Measurements from ENCODE around the gene CCDC88C. TPM values are rescaled to one million over a fixed set of nuclear protein-coding genes. Genes with fewer than 3 reads are reported as not detected.
A peak's percentile ranks its signal among the peaks of the same experiment; 100 is the strongest.

Gene CCDC88C
- total RNA-seq, 2 experiments from 2014 or later: 73.7 to 82.8 TPM

GRCh38 chr14:91284791-91285548, 132.7 kb downstream of the CCDC88C start:
- no peak for ATAC-seq
- H3K27ac Mint-ChIP-seq: peak overlapping the region; percentile 66
- DNase-seq: no peak
- intact Hi-C loops (cut with DNase I, micrococcal nuclease): no loop called here
- H3K4me3 Mint-ChIP-seq: no peak overlapping the region
- ChIA-PET CTCF (interaction anchor here (0.6 to 10.0 kb wide), 15 partner anchors 8 to 437 kb away, joined by 3 to 253 read pairs (median 4); no protein-coding TSS in a partner anchor), POLR2A (interaction anchor here (0.5 kb wide), 1 partner anchor 11 kb away, joined by 3 read pairs; no protein-coding TSS in a partner anchor)
- H3K4me1 Mint-ChIP-seq: peaks cover 13% of the 10 kb centered on the region
- peaks cover 69% of the 10 kb centered on the region for H3K36me3 Mint-ChIP-seq (ENCODE audit: low read depth)
- H3K9me3 Mint-ChIP-seq (ENCODE audit: low read depth): no peaks in the 10 kb centered on the region
- H3K27me3 Mint-ChIP-seq: no peaks in the 10 kb centered on the region

DNA sequence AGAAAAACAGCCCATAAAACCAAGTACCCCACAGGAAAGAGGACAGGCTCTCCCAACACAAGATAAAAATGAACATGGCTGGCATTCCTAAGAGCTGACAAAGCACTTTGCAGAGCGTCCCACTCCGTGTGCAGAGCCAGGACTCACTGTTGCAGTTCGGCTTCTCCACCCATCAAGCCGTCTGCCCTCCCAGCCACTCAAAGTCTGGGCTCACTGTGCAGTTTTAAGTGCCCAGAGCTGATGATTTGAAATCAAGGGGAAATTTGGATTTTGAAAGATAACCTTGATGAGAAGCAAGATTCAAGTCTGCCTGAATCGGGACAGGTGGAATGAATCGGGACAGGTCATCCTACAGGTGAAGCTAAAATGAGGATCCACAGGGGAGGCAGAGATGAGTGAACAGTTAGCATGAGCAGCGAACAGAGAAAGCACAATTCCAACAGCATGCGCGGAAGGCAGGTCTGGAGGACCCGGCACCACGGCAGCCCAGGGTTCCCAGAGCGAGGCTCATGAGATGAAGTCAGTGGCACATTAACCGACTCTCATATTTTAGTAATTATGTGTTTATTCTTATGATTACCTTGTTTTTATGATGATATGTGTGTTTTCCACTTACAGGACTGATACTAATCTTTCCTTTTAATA, 133.4 kb downstream of the CCDC88C start:
- Mint-ChIP-seq H3K27ac (peak overlapping the region; percentile 73), H3K36me3 (ENCODE audit: low read depth) (peaks cover 67% of the 10 kb centered on the region), H3K4me3 (no peak overlapping the region), H3K9me3 (ENCODE audit: low read depth) (no peaks in the 10 kb centered on the region), H3K4me1 (peaks cover 13% of the 10 kb centered on the region), H3K27me3 (no peaks in the 10 kb centered on the region)
- DNase-seq: no peak
- ChIA-PET POLR2A (interaction anchor here (0.5 kb wide), 1 partner anchor 12 kb away, joined by 3 read pairs; no protein-coding TSS in a partner anchor), CTCF (interaction anchor here (0.7 to 10.0 kb wide), 4 partner anchors 35 to 436 kb away, joined by 3 to 253 read pairs (median 4); no protein-coding TSS in a partner anchor)
- intact Hi-C loops (cut with DNase I, micrococcal nuclease): no loop called here
- no peak for ATAC-seq

- Mint-ChIP-seq H3K36me3 (ENCODE audit: low read depth) (peaks cover 66% of the 10 kb centered on the region), H3K4me1 (peaks cover 13% of the 10 kb centered on the region), H3K27me3 (no peaks in the 10 kb centered on the region), H3K27ac (peak overlapping the region; percentile 73), H3K9me3 (ENCODE audit: low read depth) (no peaks in the 10 kb centered on the region), H3K4me3 (no peak overlapping the region)
- ChIA-PET POLR2A (no interaction called here), CTCF (interaction anchor here (0.6 to 10.0 kb wide), 4 partner anchors 34 to 381 kb away, joined by 3 to 253 read pairs (median 4); no protein-coding TSS in a partner anchor)
- intact Hi-C loops (cut with DNase I, micrococcal nuclease): no loop called here
- DNase-seq (no peak), ATAC-seq (no peak)
Observed at GRCh38 chr14:91283666-91284065, 134.0 kb downstream of the CCDC88C start.

DNA sequence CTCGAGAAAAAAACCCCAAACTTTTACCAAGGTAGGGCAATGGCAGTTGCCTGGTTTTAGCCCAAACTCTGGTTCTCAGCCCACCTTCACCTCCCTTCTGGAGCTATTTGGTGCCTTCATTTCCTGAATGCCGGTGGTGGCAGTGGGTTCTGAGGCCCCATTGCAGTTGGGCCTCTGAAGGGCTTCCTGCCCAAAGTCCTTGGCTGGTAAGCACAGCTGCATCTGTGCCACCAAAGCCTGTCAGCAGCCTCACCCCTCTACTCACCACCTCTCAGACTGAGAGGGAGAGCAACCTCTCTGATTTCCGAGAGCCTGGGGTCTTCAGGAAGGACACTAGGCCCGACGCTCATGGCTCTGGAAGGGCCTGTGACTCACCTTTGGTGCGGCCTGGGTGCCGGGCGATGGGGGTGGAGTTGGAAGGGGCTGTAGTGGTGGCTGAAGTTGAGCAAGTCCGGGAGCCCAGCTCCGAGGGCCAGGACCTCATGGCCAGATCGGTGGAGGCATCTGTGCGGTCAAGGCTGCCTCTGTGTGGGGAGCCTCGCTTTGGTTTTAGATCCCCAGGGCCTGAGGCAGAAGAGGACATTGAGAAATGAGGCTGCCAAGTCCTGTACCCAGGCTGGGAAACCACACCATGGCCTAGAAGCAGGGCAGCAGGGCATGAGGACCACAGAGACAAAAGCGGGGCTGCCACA, 134.5 kb downstream of the CCDC88C start:
- no peaks in the 10 kb centered on the region for H3K27me3 Mint-ChIP-seq
- H3K9me3 Mint-ChIP-seq (ENCODE audit: low read depth): no peaks in the 10 kb centered on the region
- H3K4me3 Mint-ChIP-seq: no peak overlapping the region
- CTCF ChIA-PET: interaction anchor here (0.6 to 10.0 kb wide), 3 partner anchors 106 to 380 kb away, joined by 3 to 253 read pairs (median 4); no protein-coding TSS in a partner anchor
- POLR2A ChIA-PET: no interaction called here
- peak overlapping the region; percentile 73 for H3K27ac Mint-ChIP-seq
- DNase-seq: no peak
- intact Hi-C loops (cut with DNase I, micrococcal nuclease): no loop called here
- H3K36me3 Mint-ChIP-seq (ENCODE audit: low read depth): peaks cover 65% of the 10 kb centered on the region
- no peak for ATAC-seq
- H3K4me1 Mint-ChIP-seq: peaks cover 13% of the 10 kb centered on the region

GRCh38 chr14:91281346-91281745, 136.3 kb downstream of the CCDC88C start:
- Mint-ChIP-seq H3K4me3 (no peak overlapping the region), H3K36me3 (ENCODE audit: low read depth) (peaks cover 70% of the 10 kb centered on the region), H3K27me3 (no peaks in the 10 kb centered on the region), H3K9me3 (ENCODE audit: low read depth) (no peaks in the 10 kb centered on the region), H3K4me1 (peaks cover 12% of the 10 kb centered on the region), H3K27ac (no peak overlapping the region)
- intact Hi-C loops (cut with DNase I, micrococcal nuclease): no loop called here
- ChIA-PET POLR2A (interaction anchor here (0.7 kb wide), 1 partner anchor 54 kb away, joined by 3 read pairs; no protein-coding TSS in a partner anchor), CTCF (interaction anchor here (0.8 to 1.8 kb wide), 3 partner anchors 8 to 108 kb away, joined by 4 to 9 read pairs (median 6); no protein-coding TSS in a partner anchor)
- DNase-seq (no peak), ATAC-seq (no peak)

- H3K27ac Mint-ChIP-seq: no peak overlapping the region
- no peaks in the 10 kb centered on the region for H3K27me3 Mint-ChIP-seq
- peaks cover 65% of the 10 kb centered on the region for H3K36me3 Mint-ChIP-seq (ENCODE audit: low read depth)
- intact Hi-C loops (cut with DNase I, micrococcal nuclease): no loop called here
- ChIA-PET CTCF (interaction anchor here (1.3 to 1.8 kb wide), 2 partner anchors 9 to 102 kb away, joined by 6 to 9 read pairs; no protein-coding TSS in a partner anchor), POLR2A (no interaction called here)
- H3K4me1 Mint-ChIP-seq: peaks cover 2% of the 10 kb centered on the region
- no peak overlapping the region for H3K4me3 Mint-ChIP-seq
- no peak for DNase-seq
- H3K9me3 Mint-ChIP-seq (ENCODE audit: low read depth): no peaks in the 10 kb centered on the region
- no peak for ATAC-seq
Observed at GRCh38 chr14:91280129-91280528, 137.5 kb downstream of the CCDC88C start.

- ATAC-seq: no peak
- Mint-ChIP-seq H3K9me3 (ENCODE audit: low read depth) (no peaks in the 10 kb centered on the region), H3K36me3 (ENCODE audit: low read depth) (peaks cover 64% of the 10 kb centered on the region), H3K4me3 (no peak overlapping the region), H3K27ac (no peak overlapping the region), H3K27me3 (no peaks in the 10 kb centered on the region), H3K4me1 (peaks cover 1% of the 10 kb centered on the region)
- DNase-seq: no peak
- ChIA-PET CTCF (interaction anchor here (0.6 to 1.5 kb wide), 4 partner anchors 18 to 384 kb away, joined by 3 to 6 read pairs (median 4); no protein-coding TSS in a partner anchor), POLR2A (interaction anchor here (1.1 kb wide), 1 partner anchor 36 kb away, joined by 3 read pairs; no protein-coding TSS in a partner anchor)
- intact Hi-C loops (cut with DNase I, micrococcal nuclease): no loop called here
Observed at GRCh38 chr14:91279354-91279753, 138.3 kb downstream of the CCDC88C start.

GRCh38 chr14:91278383-91278715, 139.3 kb downstream of the CCDC88C start:
- H3K4me1 Mint-ChIP-seq: no peaks in the 10 kb centered on the region
- H3K36me3 Mint-ChIP-seq (ENCODE audit: low read depth): peaks cover 62% of the 10 kb centered on the region
- DNase-seq (no peak), ATAC-seq (no peak)
- H3K4me3 Mint-ChIP-seq: no peak overlapping the region
- no peaks in the 10 kb centered on the region for H3K27me3 Mint-ChIP-seq
- H3K27ac Mint-ChIP-seq: no peak overlapping the region
- POLR2A ChIA-PET: no interaction called here
- CTCF ChIA-PET: interaction anchor here (0.7 to 1.5 kb wide), 5 partner anchors 9 to 376 kb away, joined by 3 to 6 read pairs (median 4); no protein-coding TSS in a partner anchor
- no peaks in the 10 kb centered on the region for H3K9me3 Mint-ChIP-seq (ENCODE audit: low read depth)
- intact Hi-C loops (cut with DNase I, micrococcal nuclease): no loop called here

- H3K36me3 Mint-ChIP-seq (ENCODE audit: low read depth): peaks cover 56% of the 10 kb centered on the region
- ATAC-seq (no peak), DNase-seq (no peak)
- no peaks in the 10 kb centered on the region for H3K27me3 Mint-ChIP-seq
- CTCF ChIA-PET: interaction anchor here (1.2 to 1.8 kb wide), 6 partner anchors 8 to 104 kb away, joined by 4 to 11 read pairs (median 6); no protein-coding TSS in a partner anchor
- H3K4me3 Mint-ChIP-seq: no peak overlapping the region
- intact Hi-C loops (cut with DNase I, micrococcal nuclease): no loop called here
- POLR2A ChIA-PET: no interaction called here
- H3K4me1 Mint-ChIP-seq: no peaks in the 10 kb centered on the region
- no peak overlapping the region for H3K27ac Mint-ChIP-seq
- H3K9me3 Mint-ChIP-seq (ENCODE audit: low read depth): no peaks in the 10 kb centered on the region
Observed at GRCh38 chr14:91277546-91278382, 139.9 kb downstream of the CCDC88C start.

DNA sequence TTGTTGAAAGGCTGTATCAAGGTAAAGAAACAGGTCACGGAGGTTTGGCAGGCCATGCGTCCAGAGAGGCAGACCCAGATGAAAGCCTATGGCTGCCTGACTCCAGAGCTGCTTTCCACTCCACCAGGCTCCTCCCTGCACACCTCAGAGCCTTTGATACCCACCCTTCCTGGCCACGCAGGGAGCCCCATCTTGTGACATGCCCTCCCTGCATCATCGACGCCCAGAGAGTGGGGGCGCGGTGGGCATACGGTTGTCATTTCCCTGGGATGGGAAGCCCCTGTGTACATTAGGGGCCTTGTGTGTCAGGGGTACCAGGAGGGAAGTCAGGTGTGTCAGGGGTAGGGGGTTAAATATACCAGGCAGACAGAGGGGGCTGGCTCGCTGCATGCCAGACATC, 142.8 kb downstream of the CCDC88C start:
- ChIA-PET POLR2A (no interaction called here), CTCF (no interaction called here)
- intact Hi-C loops (cut with DNase I, micrococcal nuclease): no loop called here
- Mint-ChIP-seq H3K27me3 (no peaks in the 10 kb centered on the region), H3K4me1 (no peaks in the 10 kb centered on the region), H3K9me3 (ENCODE audit: low read depth) (no peaks in the 10 kb centered on the region), H3K27ac (no peak overlapping the region), H3K4me3 (no peak overlapping the region), H3K36me3 (ENCODE audit: low read depth) (peaks cover 50% of the 10 kb centered on the region)
- ATAC-seq (no peak), DNase-seq (no peak)

All from activated CD4-positive, alpha-beta T cell treated with anti-CD3 and anti-CD28 coated beads for 36 hours (primary cell).